ENCODE measurements around the gene OSBPL2.

OSBPL2 gene

GRCh38 chr20:62206388-62206775 is 31.9 kb upstream of the OSBPL2 start:
- DNase-seq (ENCODE audit: low spot score), result no peak
- FAIRE-seq, result no peak

- no peak for FAIRE-seq
- DNase-seq (ENCODE audit: low spot score), result no peak
Measured at GRCh38 chr20:62208061-62208794, 30.1 kb upstream of the OSBPL2 start.

- FAIRE-seq (no peak), DNase-seq (ENCODE audit: low spot score) (no peak)
Measured at GRCh38 chr20:62208795-62209755, 29.2 kb upstream of the OSBPL2 start.

GRCh38 chr20:62209850-62210495 is 28.3 kb upstream of the OSBPL2 start:
- FAIRE-seq (no peak), DNase-seq (ENCODE audit: low spot score) (no peak)

- DNase-seq (ENCODE audit: low spot score) (no peak), FAIRE-seq (no peak)
Measured at GRCh38 chr20:62210496-62210855, 27.8 kb upstream of the OSBPL2 start.

GRCh38 chr20:62211216-62211615 is 27.1 kb upstream of the OSBPL2 start:
- no peak for DNase-seq (ENCODE audit: low spot score)
- no peak for FAIRE-seq

GRCh38 chr20:62211769-62212288 is 26.5 kb upstream of the OSBPL2 start:
- DNase-seq (ENCODE audit: low spot score), result no peak
- no peak for FAIRE-seq

GRCh38 chr20:62212299-62212698 is 26.0 kb upstream of the OSBPL2 start:
- DNase-seq (ENCODE audit: low spot score), result no peak
- FAIRE-seq, result no peak

GRCh38 chr20:62214067-62214466 is 24.3 kb upstream of the OSBPL2 start:
- DNase-seq (ENCODE audit: low spot score), result no peak
- no peak for FAIRE-seq

GRCh38 chr20:62215020-62215990 is 23.0 kb upstream of the OSBPL2 start:
- DNase-seq (ENCODE audit: low spot score) (no peak), FAIRE-seq (no peak)

- DNase-seq (ENCODE audit: low spot score) (no peak), FAIRE-seq (no peak)
Measured at GRCh38 chr20:62215991-62216635, 22.2 kb upstream of the OSBPL2 start.

- no peak for DNase-seq (ENCODE audit: low spot score)
- FAIRE-seq, result no peak
Measured at GRCh38 chr20:62216636-62217566, 21.4 kb upstream of the OSBPL2 start.

- no peak for DNase-seq (ENCODE audit: low spot score)
- FAIRE-seq, result no peak
Measured at GRCh38 chr20:62217913-62218773, 20.2 kb upstream of the OSBPL2 start.

- FAIRE-seq, result no peak
- DNase-seq (ENCODE audit: low spot score), result no peak
Measured at GRCh38 chr20:62219101-62219991, 19.0 kb upstream of the OSBPL2 start.

- DNase-seq (ENCODE audit: low spot score), result no peak
- FAIRE-seq, result no peak
Measured at GRCh38 chr20:62219992-62220665, 18.2 kb upstream of the OSBPL2 start, which contains the start of gene HRH3. HRH3 (minus strand) TSS chr20:62220278; CDS start chr20:62219970, 308 bp downstream.
